Measurements from ENCODE around the gene PGC.

PGC gene

GRCh38 chr6:41692080-41692675, 55.0 kb downstream of the PGC start:
- H3K9ac ChIP-seq (ENCODE audit: low read length): no peak overlapping the region
- H4K20me1 ChIP-seq (ENCODE audit: insufficient read depth, low read length): peaks cover 56% of the 10 kb centered on the region
- H3K4me1 ChIP-seq (ENCODE audit: low read length): peaks cover 4% of the 10 kb centered on the region; the same call in 1 of the 2 replicates
- no peak overlapping the region for H2AFZ ChIP-seq (ENCODE audit: low read depth, low read length)
- H3K27ac ChIP-seq (ENCODE audit: low read length): no peak overlapping the region
- no peaks in the 10 kb centered on the region for H3K27me3 ChIP-seq (ENCODE audit: low read depth, low read length)
- no peak overlapping the region for H3K4me2 ChIP-seq (ENCODE audit: low read length)
- TF ChIP-seq EZH2phosphoT487 (IDR thresholded peaks at IDR 0.05; ENCODE audit: low read depth) (no peak), CTCF (IDR thresholded peaks at IDR 0.05; ENCODE audit: low read depth, low read length) (no peak)
- H3K4me3 ChIP-seq (ENCODE audit: low read length): no peak overlapping the region
- peaks cover 46% of the 10 kb centered on the region for H3K79me2 ChIP-seq (ENCODE audit: low read length)
- H3K36me3 ChIP-seq (replicated peaks; ENCODE audit: low read depth, low read length): peaks cover 45% of the 10 kb centered on the region
- H3K9me3 ChIP-seq (ENCODE audit: insufficient read depth, low read length): no peaks in the 10 kb centered on the region

GRCh38 chr6:41691426-41692079, 55.6 kb downstream of the PGC start:
- Histone ChIP-seq H3K27me3 (ENCODE audit: low read depth, low read length) (no peaks in the 10 kb centered on the region), H3K9ac (ENCODE audit: low read length) (no peak overlapping the region), H2AFZ (ENCODE audit: low read depth, low read length) (no peak overlapping the region), H3K27ac (ENCODE audit: low read length) (no peak overlapping the region), H4K20me1 (ENCODE audit: insufficient read depth, low read length) (peaks cover 52% of the 10 kb centered on the region), H3K79me2 (ENCODE audit: low read length) (peaks cover 42% of the 10 kb centered on the region), H3K36me3 (replicated peaks; ENCODE audit: low read depth, low read length) (peaks cover 47% of the 10 kb centered on the region), H3K4me3 (ENCODE audit: low read length) (no peak overlapping the region), H3K9me3 (ENCODE audit: insufficient read depth, low read length) (no peaks in the 10 kb centered on the region), H3K4me2 (ENCODE audit: low read length) (no peak overlapping the region), H3K4me1 (ENCODE audit: low read length) (peaks cover 4% of the 10 kb centered on the region; the same call in 1 of the 2 replicates)
- TF ChIP-seq EZH2phosphoT487 (IDR thresholded peaks at IDR 0.05; ENCODE audit: low read depth): no peak
- no peak for TF ChIP-seq CTCF (IDR thresholded peaks at IDR 0.05; ENCODE audit: low read depth, low read length)

- no peak overlapping the region for H2AFZ ChIP-seq (ENCODE audit: low read depth, low read length)
- peaks cover 46% of the 10 kb centered on the region for H4K20me1 ChIP-seq (ENCODE audit: insufficient read depth, low read length)
- H3K4me1 ChIP-seq (ENCODE audit: low read length): peaks cover 4% of the 10 kb centered on the region; the same call in 1 of the 2 replicates
- peaks cover 48% of the 10 kb centered on the region for H3K36me3 ChIP-seq (replicated peaks; ENCODE audit: low read depth, low read length)
- H3K27me3 ChIP-seq (ENCODE audit: low read depth, low read length): no peaks in the 10 kb centered on the region
- TF ChIP-seq EZH2phosphoT487 (IDR thresholded peaks at IDR 0.05; ENCODE audit: low read depth): no peak
- TF ChIP-seq CTCF (IDR thresholded peaks at IDR 0.05; ENCODE audit: low read depth, low read length): no peak
- no peak overlapping the region for H3K9ac ChIP-seq (ENCODE audit: low read length)
- H3K9me3 ChIP-seq (ENCODE audit: insufficient read depth, low read length): no peaks in the 10 kb centered on the region
- H3K4me2 ChIP-seq (ENCODE audit: low read length): no peak overlapping the region
- H3K4me3 ChIP-seq (ENCODE audit: low read length): no peak overlapping the region
- no peak overlapping the region for H3K27ac ChIP-seq (ENCODE audit: low read length)
- peaks cover 37% of the 10 kb centered on the region for H3K79me2 ChIP-seq (ENCODE audit: low read length)
Measured at GRCh38 chr6:41690541-41691330, 56.5 kb downstream of the PGC start.
